Lower leg skin (tissue), 4 donors: ENCODE measurements around the gene ORAI1. TPM values are rescaled to one million over a fixed set of nuclear protein-coding genes. Genes with fewer than 3 reads are reported as not detected.
"Not testable (repeated sequence)": the region's sequence is repeated elsewhere in the genome, so short reads cannot be mapped to it uniquely, and the experiment has no call there.

Source experiments
- DNase-seq, 2 donors: peaks; one replicate each; pipeline ENCODE4 v3.0.0-alpha.2; 2019; ENCODE audit warnings: low spot score in 2 of 2
- H3K4me3 ChIP-seq: fragments of 200-600 bp; sonication (generic); 2 replicates; pipeline ENCODE4 v1.5.1; 2017; ENCODE audit warnings: mild to moderate bottlenecking, low read depth; ENCODE audit not compliant: poor library complexity, severe bottlenecking
- CTCF ChIP-seq, 3 donors: fragments of 450-650 bp; IDR thresholded peaks; one replicate each; pipeline ENCODE4 v1.5.1; 2016; ENCODE audit warnings: antibody characterized with exemption in 3 of 3, mild to moderate bottlenecking in 3 of 3, moderate library complexity in 2 of 3
- POLR2A ChIP-seq, 2 donors: fragments of 450-650 bp; IDR thresholded peaks; one replicate each; pipeline ENCODE4 v1.6.1; 2016 to 2017; ENCODE audit warnings: antibody characterized with exemption in 2 of 2, mild to moderate bottlenecking in 1 of 2, moderate library complexity in 1 of 2
- WGBS, 2 donors: methylation state at CpG; one replicate each; pipeline ENCODE4 v1.1.5; 2018; 5-methylcytosine and 5-hydroxymethylcytosine counted together
- intact Hi-C: fragments of 100-400 bp; cut with DNase I; formaldehyde crosslinking; loops from one replicate; pipeline ENCODE4 v1.15.0; 2023; ENCODE audit warnings: low total_unique reads
- total RNA-seq, 4 donors: library from RNA; depleted of rRNA; stranded (reverse); fragments of >200 nt; gene quantifications; one replicate each; pipeline ENCODE4 v1.1.0, GENCODE V29; 2016

The ORAI1 gene
- total RNA-seq, 4 donors from 2014 or later, result 65.1 to 77.7 (median 69.6) TPM

- DNase-seq, result no peak
- WGBS, 2 donors, result 56 to 59% methylated on average over 15 to 16 of the region's 18 CpGs
- no peak overlapping the region for H3K4me3 ChIP-seq
- intact Hi-C loops, result no loop called here
- TF ChIP-seq CTCF (IDR thresholded peaks at IDR 0.05) (no peak), POLR2A (IDR thresholded peaks at IDR 0.05) (no peak)
Measured at GRCh38 chr12:121653999-121654398, 27.7 kb downstream of the ORAI1 start.

- TF ChIP-seq CTCF (IDR thresholded peaks at IDR 0.05) (no peak), POLR2A (IDR thresholded peaks at IDR 0.05) (no peak)
- DNase-seq, result no peak
- intact Hi-C loops, result no loop called here
- WGBS, 2 donors, result 93 to 95% methylated on average over 2 of the region's 2 CpGs
- H3K4me3 ChIP-seq, result no peak overlapping the region
Measured at GRCh38 chr12:121656122-121656521, 29.8 kb downstream of the ORAI1 start.

GRCh38 chr12:121657305-121658008 is 31.1 kb downstream of the ORAI1 start:
- no peak for DNase-seq
- H3K4me3 ChIP-seq, result no peak overlapping the region
- 73 to 79% methylated on average over 18 of the region's 18 CpGs for WGBS, 2 donors
- TF ChIP-seq CTCF (IDR thresholded peaks at IDR 0.05) (no peak), POLR2A (IDR thresholded peaks at IDR 0.05) (no peak)
- intact Hi-C loops, result no loop called here

GRCh38 chr12:121661353-121662105 is 35.2 kb downstream of the ORAI1 start:
- WGBS, 2 donors, result 85 to 88% methylated on average over 11 of the region's 11 CpGs
- DNase-seq, intact Hi-C loops, H3K4me3 ChIP-seq: not testable (repeated sequence)

GRCh38 chr12:121663610-121663929 is 37.2 kb downstream of the ORAI1 start:
- DNase-seq, result no peak
- TF ChIP-seq CTCF (IDR thresholded peaks at IDR 0.05) (no peak), POLR2A (IDR thresholded peaks at IDR 0.05) (no peak)
- intact Hi-C loops, result no loop called here
- no peak overlapping the region for H3K4me3 ChIP-seq
- WGBS, 2 donors, result 79 to 80% methylated on average over 3 of the region's 3 CpGs

- H3K4me3 ChIP-seq, intact Hi-C loops, DNase-seq: not testable (repeated sequence)
- 62 to 69% methylated on average over 6 of the region's 6 CpGs for WGBS, 2 donors
Measured at GRCh38 chr12:121666829-121667228, 40.5 kb downstream of the ORAI1 start.
